Caco-2 (cell line): ENCODE measurements around the gene OPTN. TPM values are rescaled to one million over a fixed set of nuclear protein-coding genes. Genes with fewer than 3 reads are reported as not detected.

ENCODE experiments used
- BruUV-seq: library from RNA; stranded (reverse); fragments of 400-500 nt; replicated peaks from 2 replicates; lab custom pipeline; 2021; lab: Mats Ljungman, UMichigan
- CTCF ChIA-PET: fragments of 300-600 bp; sonication (Branson Sonifier 250); formaldehyde crosslinking; loops from one replicate; lab custom pipeline; 2022; ENCODE audit warnings: antibody characterized with exemption; lab: Charles Lee
- POLR2A ChIA-PET: fragments of 300-600 bp; sonication (Branson Sonifier 250); formaldehyde crosslinking; loops from one replicate; lab custom pipeline; 2022; ENCODE audit warnings: antibody characterized with exemption; lab: Charles Lee
- DNase-seq, 2 experiments: peaks; one replicate each; pipeline versions ENCODE4 v3.0.0 to v3.0.0-alpha.2; 2020 to 2022
- H3K27me3 ChIP-seq: replicated peaks from 2 replicates; pipeline ENCODE4 v1.6.0; 2011; ENCODE audit warnings: low read length; ENCODE audit not compliant: control insufficient read depth, insufficient read depth
- H3K36me3 ChIP-seq: 2 replicates; pipeline ENCODE4 v1.5.1; 2011; ENCODE audit warnings: low read length; ENCODE audit not compliant: control insufficient read depth, insufficient read depth
- H3K4me1 ChIP-seq: fragments of 250-450 bp; sonication (Bioruptor Pico); 2 replicates; pipeline ENCODE4 v1.5.1; 2020; ENCODE audit warnings: mild to moderate bottlenecking
- H3K4me3 ChIP-seq: 2 replicates; pipeline ENCODE4 v1.5.1; 2011; ENCODE audit warnings: low read depth, mild to moderate bottlenecking, control low read depth, low read length
- H3K9me3 ChIP-seq: fragments of 250-450 bp; sonication (Bioruptor Pico); 2 replicates; pipeline ENCODE4 v1.5.1; 2020; ENCODE audit warnings: mild to moderate bottlenecking, moderate library complexity
- H3K27ac Mint-ChIP-seq: one replicate; pipeline ENCODE4 v1.8.0; 2022; ENCODE audit warnings: mixed read lengths; ENCODE audit not compliant: unreplicated experiment
- H3K27me3 Mint-ChIP-seq: one replicate; pipeline ENCODE4 v1.8.0; 2022; ENCODE audit warnings: mixed read lengths; ENCODE audit not compliant: insufficient read depth, unreplicated experiment
- H3K36me3 Mint-ChIP-seq: one replicate; pipeline ENCODE4 v1.8.0; 2022; ENCODE audit warnings: mild to moderate bottlenecking, mixed read lengths; ENCODE audit not compliant: insufficient read depth, unreplicated experiment
- H3K4me1 Mint-ChIP-seq: one replicate; pipeline ENCODE4 v1.8.0; 2022; ENCODE audit warnings: low read depth, mixed read lengths; ENCODE audit not compliant: unreplicated experiment
- H3K4me3 Mint-ChIP-seq: one replicate; pipeline ENCODE4 v1.8.0; 2022; ENCODE audit warnings: mild to moderate bottlenecking, moderate library complexity, mixed read lengths; ENCODE audit not compliant: unreplicated experiment
- H3K9me3 Mint-ChIP-seq: one replicate; pipeline ENCODE4 v1.8.0; 2022; ENCODE audit warnings: mixed read lengths; ENCODE audit not compliant: unreplicated experiment
- intact Hi-C: fragments of 100-400 bp; cut with micrococcal nuclease; formaldehyde crosslinking; loops from one replicate; pipeline ENCODE4 v1.10.0; 2022; ENCODE audit not compliant: unreplicated experiment
- total RNA-seq: library from RNA; stranded (reverse); gene quantifications from 2 replicates; pipeline ENCODE4 v1.2.3, GENCODE V29; 2022
- TF ChIP-seq, protein P1 (sequence below), 2 experiments: fragments of 200-600 bp in 1 of 2; IDR thresholded peaks; 1 replicate in 1 of 2; 2 replicates in 1 of 2; pipeline versions ENCODE4 v1.5.1 to v1.8.0; 2011 to 2022; ENCODE audit warnings: antibody characterized with exemption in 1 of 2, control low read depth in 1 of 2, inconsistent platforms in 1 of 2, low read depth in 1 of 2, low read length in 1 of 2, mild to moderate bottlenecking in 1 of 2, moderate library complexity in 1 of 2; ENCODE audit not compliant: insufficient read depth in 1 of 2, severe bottlenecking in 1 of 2, unreplicated experiment in 1 of 2

The OPTN gene
- total RNA-seq, 1 experiment from 2014 or later: 59.6 TPM

DNA sequence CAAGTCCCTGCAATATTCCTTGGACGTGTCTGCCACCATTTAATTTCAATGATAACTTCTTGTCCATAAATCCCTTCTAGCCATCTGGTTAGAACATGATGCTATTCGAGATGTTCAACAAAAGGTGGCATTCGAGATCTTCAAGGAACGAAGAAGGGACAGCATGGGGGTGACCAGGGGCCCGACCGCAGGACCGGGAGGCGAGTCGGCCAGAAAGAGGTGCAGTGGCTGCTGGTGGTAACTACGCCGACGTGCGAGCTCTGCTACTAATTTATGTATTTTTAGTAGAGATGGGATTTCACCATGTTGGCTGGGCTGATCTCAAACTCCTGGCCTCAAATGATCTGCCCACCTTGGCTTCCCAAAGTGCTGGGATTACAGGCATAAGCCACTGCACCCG is 4.7 kb downstream of the OPTN start:
- intact Hi-C loops: loop anchor here (5.0 kb wide), 1 partner anchor 38 kb away; no protein-coding TSS in a partner anchor
- ChIA-PET CTCF (no interaction called here), POLR2A (no interaction called here)
- Mint-ChIP-seq H3K9me3 (no peaks in the 10 kb centered on the region), H3K4me1 (peaks cover 36% of the 10 kb centered on the region), H3K36me3 (peaks cover 34% of the 10 kb centered on the region), H3K27me3 (no peaks in the 10 kb centered on the region), H3K27ac (no peak overlapping the region), H3K4me3 (no peak overlapping the region)
- Histone ChIP-seq H3K27me3 (no peaks in the 10 kb centered on the region), H3K36me3 (0 out of 2 replicates have a peak, but pooled peaks cover 5% of the 10 kb centered on the region), H3K4me1 (peaks cover 44% of the 10 kb centered on the region), H3K4me3 (no peak overlapping the region), H3K9me3 (no peaks in the 10 kb centered on the region)
- BruUV-seq: no TSS peak
- TF ChIP-seq, protein P1, sequence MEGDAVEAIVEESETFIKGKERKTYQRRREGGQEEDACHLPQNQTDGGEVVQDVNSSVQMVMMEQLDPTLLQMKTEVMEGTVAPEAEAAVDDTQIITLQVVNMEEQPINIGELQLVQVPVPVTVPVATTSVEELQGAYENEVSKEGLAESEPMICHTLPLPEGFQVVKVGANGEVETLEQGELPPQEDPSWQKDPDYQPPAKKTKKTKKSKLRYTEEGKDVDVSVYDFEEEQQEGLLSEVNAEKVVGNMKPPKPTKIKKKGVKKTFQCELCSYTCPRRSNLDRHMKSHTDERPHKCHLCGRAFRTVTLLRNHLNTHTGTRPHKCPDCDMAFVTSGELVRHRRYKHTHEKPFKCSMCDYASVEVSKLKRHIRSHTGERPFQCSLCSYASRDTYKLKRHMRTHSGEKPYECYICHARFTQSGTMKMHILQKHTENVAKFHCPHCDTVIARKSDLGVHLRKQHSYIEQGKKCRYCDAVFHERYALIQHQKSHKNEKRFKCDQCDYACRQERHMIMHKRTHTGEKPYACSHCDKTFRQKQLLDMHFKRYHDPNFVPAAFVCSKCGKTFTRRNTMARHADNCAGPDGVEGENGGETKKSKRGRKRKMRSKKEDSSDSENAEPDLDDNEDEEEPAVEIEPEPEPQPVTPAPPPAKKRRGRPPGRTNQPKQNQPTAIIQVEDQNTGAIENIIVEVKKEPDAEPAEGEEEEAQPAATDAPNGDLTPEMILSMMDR (IDR thresholded peaks at IDR 0.05; ENCODE audit: insufficient read depth in 1 of 2, low read depth in 1 of 2, low read length in 1 of 2, severe bottlenecking in 1 of 2, unreplicated experiment in 1 of 2): peak in 1 of 2 experiments; percentile 19
- no peak for DNase-seq

DNA sequence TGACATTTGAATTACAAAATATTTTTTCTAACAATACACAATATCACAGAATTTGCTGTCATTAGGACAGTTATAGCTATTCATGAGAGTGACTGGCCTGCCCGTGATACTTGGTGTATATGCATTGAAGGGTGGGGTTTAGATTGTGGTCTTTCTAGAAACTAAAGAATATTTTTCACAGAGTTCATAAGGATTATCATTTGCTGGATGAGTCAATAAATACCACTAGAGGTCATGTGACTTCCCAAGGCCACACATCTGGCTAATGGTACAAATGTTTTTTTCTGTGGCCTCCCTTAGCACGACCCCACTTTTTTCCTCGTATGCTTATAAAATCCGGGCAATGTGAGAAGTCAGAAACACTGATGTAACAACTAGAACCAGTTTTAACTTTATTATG is 5.2 kb downstream of the OPTN start:
- BruUV-seq: no TSS peak
- ChIA-PET CTCF (no interaction called here), POLR2A (no interaction called here)
- no peak for DNase-seq
- peaks cover 40% of the 10 kb centered on the region for H3K4me1 Mint-ChIP-seq
- 0 out of 2 replicates have a peak, but pooled peaks cover 6% of the 10 kb centered on the region for H3K36me3 ChIP-seq
- H3K36me3 Mint-ChIP-seq: peaks cover 38% of the 10 kb centered on the region
- peaks cover 44% of the 10 kb centered on the region for H3K4me1 ChIP-seq
- H3K27me3 ChIP-seq: no peaks in the 10 kb centered on the region
- no peak overlapping the region for H3K27ac Mint-ChIP-seq
- no peak overlapping the region for H3K4me3 ChIP-seq
- H3K9me3 Mint-ChIP-seq: no peaks in the 10 kb centered on the region
- H3K27me3 Mint-ChIP-seq: no peaks in the 10 kb centered on the region
- intact Hi-C loops: loop anchor here (5.0 kb wide), 1 partner anchor 37 kb away; no protein-coding TSS in a partner anchor
- TF ChIP-seq, protein P1 (IDR thresholded peaks at IDR 0.05; ENCODE audit: insufficient read depth in 1 of 2, low read depth in 1 of 2, low read length in 1 of 2, severe bottlenecking in 1 of 2, unreplicated experiment in 1 of 2): no peak
- H3K4me3 Mint-ChIP-seq: no peak overlapping the region
- no peaks in the 10 kb centered on the region for H3K9me3 ChIP-seq

DNA sequence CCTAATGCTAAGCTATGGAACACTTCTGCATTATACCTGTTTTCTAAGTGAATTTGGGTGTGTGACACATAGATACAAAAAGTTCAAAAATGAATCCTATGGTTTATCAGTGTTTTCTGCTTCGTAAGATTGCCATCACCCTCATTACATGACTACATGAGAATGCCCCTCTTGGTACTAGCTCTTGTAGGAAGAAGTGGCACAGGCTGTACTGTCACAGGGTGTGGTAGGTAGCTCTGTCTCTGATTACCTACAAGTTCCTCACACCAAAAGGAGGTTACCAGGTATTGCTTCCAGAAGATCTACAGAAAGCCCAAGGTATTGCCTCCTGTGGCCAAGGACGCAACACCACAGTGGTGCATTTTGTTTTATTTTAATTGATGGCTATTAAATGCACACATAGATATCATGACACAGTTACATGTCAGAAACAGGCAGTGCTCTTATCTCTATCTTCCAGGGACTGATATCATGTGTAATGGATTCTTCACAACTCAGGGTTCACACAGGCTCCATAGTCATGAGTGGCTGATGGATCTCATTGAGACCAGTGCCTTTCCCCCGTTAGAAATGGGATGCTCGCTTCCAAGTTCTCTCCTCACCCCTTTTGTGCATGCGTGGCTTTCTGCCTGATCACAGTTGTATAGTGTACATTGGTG is 6.6 kb downstream of the OPTN start:
- Mint-ChIP-seq H3K36me3 (peaks cover 50% of the 10 kb centered on the region), H3K27ac (peak overlapping the region; percentile 93), H3K9me3 (no peaks in the 10 kb centered on the region), H3K4me1 (peaks cover 36% of the 10 kb centered on the region), H3K4me3 (peak overlapping the region; percentile 58), H3K27me3 (no peaks in the 10 kb centered on the region)
- intact Hi-C loops: loop anchor here (1.0 to 5.0 kb wide), 3 partner anchors 7 to 54 kb away; partner anchors contain the start of gene MCM10
- TF ChIP-seq, protein P1 (IDR thresholded peaks at IDR 0.05; ENCODE audit: insufficient read depth in 1 of 2, low read depth in 1 of 2, low read length in 1 of 2, severe bottlenecking in 1 of 2, unreplicated experiment in 1 of 2): no peak
- Histone ChIP-seq H3K9me3 (no peaks in the 10 kb centered on the region), H3K36me3 (0 out of 2 replicates have a peak, but pooled peaks cover 6% of the 10 kb centered on the region), H3K4me1 (peaks cover 40% of the 10 kb centered on the region), H3K4me3 (no peak overlapping the region), H3K27me3 (no peaks in the 10 kb centered on the region)
- POLR2A ChIA-PET: no interaction called here
- CTCF ChIA-PET: no interaction called here
- no peak for DNase-seq
- BruUV-seq: no TSS peak
